GM08714 (cell line): ENCODE measurements around the gene NBAS.
"Not testable (repeated sequence)": the region's sequence is repeated elsewhere in the genome, so short reads cannot be mapped to it uniquely, and the experiment has no call there.

Experiments used
- H3K4me3 ChIP-seq: fragments of 200-500 bp; sonication (Bioruptor generic); 2 replicates; pipeline ENCODE4 v1.5.1; 2014; ENCODE audit warnings: mild to moderate bottlenecking, low read length, inconsistent platforms
- ZNF274 ChIP-seq: IDR thresholded peaks from 2 replicates; pipeline ENCODE4 v1.6.1; 2012; ENCODE audit warnings: mild to moderate bottlenecking, low read depth, low read length

The NBAS gene

GRCh38 chr2:15426606-15427005 lies 134.5 kb downstream of the NBAS start:
- TF ChIP-seq ZNF274 = no peak
- no peak overlapping the region for H3K4me3 ChIP-seq

- H3K4me3 ChIP-seq = no peak overlapping the region
- no peak for TF ChIP-seq ZNF274
Measured at GRCh38 chr2:15425712-15426111, 135.4 kb downstream of the NBAS start.

DNA sequence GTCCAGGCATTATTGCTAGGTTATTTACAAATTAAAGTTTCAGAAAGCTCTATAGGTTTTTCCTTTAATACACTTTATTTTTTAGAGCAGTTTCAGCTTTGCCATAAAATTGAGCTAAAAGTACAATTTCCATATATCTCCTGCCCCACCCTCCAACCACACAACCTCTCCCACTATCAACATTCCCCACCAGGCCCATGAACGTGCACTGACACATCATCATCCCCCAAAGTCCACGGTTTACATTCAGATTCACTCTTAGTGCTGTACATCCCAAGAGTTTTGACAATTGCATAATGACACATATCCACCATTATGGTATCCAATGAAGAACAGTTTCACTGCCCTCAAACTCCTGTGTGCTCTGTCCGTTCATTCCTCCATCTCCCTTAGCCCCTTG lies 139.4 kb downstream of the NBAS start:
- H3K4me3 ChIP-seq = no peak overlapping the region

DNA sequence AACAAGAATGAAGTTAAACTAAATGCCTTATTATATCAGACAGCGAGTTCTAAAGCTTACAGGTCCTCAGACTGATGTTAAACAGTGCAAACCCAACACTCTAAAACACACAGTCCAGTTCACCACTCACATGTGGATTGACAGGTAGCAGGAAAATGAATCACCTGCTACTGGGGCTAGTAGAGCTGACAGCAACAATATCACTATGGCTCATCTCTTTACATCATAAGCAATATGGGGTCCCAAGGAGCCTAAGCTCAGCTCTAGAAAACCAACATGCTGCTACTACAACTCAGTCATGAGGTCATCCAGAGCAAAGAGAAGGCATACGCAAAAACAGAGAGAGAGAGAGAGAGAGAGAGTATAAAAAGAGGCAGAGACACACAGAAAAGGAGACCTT lies 145.4 kb downstream of the NBAS start:
- no peak overlapping the region for H3K4me3 ChIP-seq
- no peak for TF ChIP-seq ZNF274

More for the DNA sequence above, 139.4 kb downstream of the NBAS start:
- no peak for TF ChIP-seq ZNF274

DNA sequence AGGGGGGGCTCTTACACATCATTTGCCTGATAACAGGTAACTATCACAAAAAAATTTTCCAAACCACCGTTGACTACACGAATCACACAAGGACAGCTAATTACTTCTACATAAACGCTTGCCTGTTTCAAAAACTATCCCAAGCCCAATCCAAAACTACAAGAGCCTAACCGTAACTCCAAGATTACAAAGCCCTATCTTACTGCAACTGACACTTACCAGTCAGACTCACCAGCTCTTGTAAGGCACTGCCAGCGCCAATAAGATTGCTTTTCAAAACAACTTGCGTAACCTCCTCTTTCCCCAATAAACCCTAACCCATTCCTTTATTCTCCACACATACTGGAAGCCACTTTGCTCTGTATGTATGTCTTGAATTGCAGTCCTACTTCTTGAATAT lies 148.4 kb downstream of the NBAS start:
- no peak for TF ChIP-seq ZNF274
- H3K4me3 ChIP-seq = no peak overlapping the region

DNA sequence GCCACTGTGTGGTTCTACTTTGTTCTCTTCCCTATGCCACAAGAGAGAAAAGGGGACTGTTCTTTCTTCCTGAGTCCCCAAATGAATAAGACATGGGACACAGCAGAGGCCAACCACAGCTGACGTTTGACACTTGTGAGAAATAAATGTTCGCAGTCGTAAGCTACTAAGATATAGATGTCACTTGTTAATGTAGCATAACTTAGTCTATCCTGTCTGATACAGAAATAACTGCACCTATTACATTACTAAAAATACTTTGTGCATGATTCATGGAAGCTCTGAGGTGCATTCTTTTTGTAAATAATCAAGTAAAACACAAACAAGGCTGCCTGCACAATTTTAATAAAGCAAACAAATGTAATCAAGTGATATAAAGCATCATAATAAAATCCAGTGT lies 148.8 kb downstream of the NBAS start:
- no peak overlapping the region for H3K4me3 ChIP-seq
- no peak for TF ChIP-seq ZNF274

DNA sequence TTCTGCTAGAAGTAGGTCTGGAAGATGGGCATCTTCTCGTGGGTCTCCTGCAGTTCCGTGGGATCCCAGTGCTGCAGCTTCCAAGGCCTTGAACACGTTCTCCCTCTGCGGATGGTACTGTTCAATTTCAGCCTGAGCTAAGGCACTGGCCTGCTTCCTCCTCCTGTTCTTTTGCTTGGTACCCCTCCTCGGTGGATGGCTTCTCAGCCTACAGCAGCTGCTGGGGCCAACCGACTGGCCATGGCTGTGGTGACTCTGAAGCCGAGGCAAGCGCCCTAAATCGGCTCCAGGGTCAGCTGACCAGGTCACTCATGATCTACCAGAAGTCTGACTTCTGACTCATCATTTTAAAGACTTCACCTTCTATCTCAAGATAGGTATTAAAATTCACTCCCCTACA lies 150.2 kb downstream of the NBAS start:
- no peak overlapping the region for H3K4me3 ChIP-seq
- no peak for TF ChIP-seq ZNF274

DNA sequence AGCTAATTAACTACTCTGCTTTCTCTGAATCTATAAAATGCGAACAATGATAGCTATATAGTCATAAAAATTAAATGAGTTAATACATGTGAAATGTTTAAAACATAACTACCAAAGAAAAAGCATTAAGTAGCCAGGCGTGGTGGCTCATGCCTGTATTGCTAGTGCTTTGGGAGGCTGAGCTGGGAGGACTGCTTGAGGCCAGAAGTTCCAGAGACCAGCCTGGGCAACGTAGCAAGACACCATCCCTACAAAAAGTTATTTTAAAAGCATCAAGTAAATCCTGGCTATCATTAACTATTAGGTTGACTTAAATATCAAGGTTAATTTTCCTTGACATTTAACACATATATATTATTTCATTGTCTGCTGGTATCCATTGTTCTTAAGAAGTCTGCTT lies 152.4 kb downstream of the NBAS start:
- no peak for TF ChIP-seq ZNF274
- no peak overlapping the region for H3K4me3 ChIP-seq

DNA sequence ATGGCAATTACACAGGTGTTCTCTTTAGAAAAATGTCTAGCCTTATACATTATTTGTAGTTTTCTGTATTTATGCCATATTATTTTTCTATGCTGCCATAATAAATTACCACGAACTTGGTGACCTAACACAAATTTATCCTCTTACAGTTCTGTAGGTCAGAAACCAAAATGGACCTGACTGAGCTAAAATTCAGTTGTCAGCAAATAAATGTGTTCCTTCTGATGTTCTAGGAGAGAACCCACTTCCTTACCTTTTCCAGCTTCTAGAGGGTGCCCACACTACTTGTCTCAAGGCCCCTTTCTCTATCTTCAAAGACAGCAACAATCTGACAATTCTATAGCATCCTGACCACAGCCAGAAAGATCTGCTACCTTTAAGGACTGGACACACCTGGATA lies 153.5 kb downstream of the NBAS start:
- no peak for TF ChIP-seq ZNF274
- H3K4me3 ChIP-seq = no peak overlapping the region

GRCh38 chr2:15404511-15404910 lies 156.6 kb downstream of the NBAS start:
- not testable (repeated sequence) for H3K4me3 ChIP-seq

DNA sequence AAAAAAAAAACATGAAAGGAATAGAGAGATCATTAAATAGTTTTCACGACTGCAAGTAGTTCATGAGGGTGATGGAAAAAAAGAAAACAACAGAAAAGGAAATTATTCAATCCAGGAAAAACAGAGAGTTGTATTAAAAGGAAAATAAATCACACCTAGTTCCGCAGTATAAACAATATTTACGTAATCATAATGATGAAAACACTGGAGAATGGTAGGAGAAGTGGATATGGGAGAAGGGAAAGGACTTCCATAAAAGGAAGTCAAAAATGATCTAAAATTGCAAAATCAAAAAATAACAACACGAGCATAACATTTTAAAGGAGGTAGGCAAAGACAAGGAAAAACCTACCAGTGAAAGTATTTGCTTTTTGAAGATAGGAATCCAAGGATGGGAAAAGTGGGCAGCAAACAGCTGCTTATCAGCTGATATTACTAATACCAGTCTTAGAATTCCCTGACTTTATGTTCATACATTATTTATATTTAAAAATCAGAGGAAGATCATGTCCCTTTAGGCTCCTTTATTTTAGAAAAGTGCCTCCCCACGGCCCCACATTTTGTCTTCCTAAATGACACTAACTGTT lies 160.8 kb downstream of the NBAS start:
- no peak overlapping the region for H3K4me3 ChIP-seq
- no peak for TF ChIP-seq ZNF274

GRCh38 chr2:15399241-15399640 lies 161.9 kb downstream of the NBAS start:
- H3K4me3 ChIP-seq = no peak overlapping the region
- no peak for TF ChIP-seq ZNF274

DNA sequence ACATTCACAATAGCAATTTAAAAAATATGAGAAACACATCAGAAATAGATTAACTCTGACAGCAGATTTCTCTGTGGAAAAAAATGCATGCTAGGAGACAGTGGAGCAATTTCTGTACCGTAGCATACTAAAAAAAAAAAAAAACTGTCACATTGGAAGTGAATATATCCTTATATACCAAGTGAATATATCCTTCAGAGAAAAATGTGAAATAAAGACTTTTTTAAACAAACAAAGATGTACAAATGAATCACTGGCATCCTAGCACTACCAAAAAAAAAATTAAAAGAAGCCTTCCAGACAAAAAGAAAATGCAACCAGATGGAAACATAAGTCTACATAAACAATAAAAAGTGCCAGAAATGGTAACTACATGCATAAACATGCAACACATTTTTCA lies 169.4 kb downstream of the NBAS start:
- no peak overlapping the region for H3K4me3 ChIP-seq
- TF ChIP-seq ZNF274 = no peak

GRCh38 chr2:15389895-15390294 lies 171.2 kb downstream of the NBAS start:
- TF ChIP-seq ZNF274 = no peak
- H3K4me3 ChIP-seq = no peak overlapping the region

DNA sequence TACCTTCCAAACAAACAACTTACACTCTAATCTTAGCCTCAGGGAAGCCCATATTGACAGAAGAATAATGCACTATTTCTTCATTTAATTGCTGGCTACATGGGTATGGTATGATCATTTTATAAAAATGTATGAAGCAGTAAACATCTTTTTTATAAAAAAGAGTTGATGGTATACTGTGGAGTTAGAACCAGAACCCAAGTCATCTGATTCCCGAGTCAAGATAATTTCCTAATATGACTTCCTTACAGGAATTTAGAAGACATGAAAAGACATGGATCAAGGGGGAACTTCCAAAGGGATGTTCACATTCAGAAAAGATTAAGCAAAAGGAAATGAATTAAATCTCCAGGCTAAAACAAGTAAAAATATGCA lies 171.8 kb downstream of the NBAS start:
- TF ChIP-seq ZNF274 = no peak
- no peak overlapping the region for H3K4me3 ChIP-seq
